ENCODE data around the gene LDLRAD4.

DNA sequence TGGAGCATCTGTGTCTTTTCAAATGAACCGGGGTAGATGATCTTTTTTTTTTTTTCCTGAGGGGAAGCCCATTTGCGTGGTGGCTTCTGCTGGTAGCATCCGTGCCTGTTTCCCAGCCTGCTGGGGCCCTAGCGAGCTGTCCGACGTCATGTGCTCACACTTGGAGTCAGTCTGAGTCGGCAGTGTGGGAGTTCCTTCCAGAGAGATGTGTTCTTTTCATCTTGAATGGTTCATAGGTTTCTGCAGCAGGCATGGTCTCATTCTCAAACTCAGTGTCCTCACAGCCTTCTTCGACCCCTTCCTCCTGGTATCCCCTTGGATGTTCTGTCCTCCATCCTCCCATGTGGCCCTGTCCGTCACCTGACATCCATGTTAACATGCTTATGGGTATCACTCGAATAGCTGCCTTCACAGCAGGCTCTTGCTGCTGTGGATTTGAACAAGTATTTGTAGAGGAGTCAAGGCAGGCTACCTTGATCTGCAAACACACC lies 51.0 kb downstream of the LDLRAD4 start:
- no peak for TF ChIP-seq POLR2A (IDR thresholded peaks at IDR 0.05)
- TF ChIP-seq, protein P1, sequence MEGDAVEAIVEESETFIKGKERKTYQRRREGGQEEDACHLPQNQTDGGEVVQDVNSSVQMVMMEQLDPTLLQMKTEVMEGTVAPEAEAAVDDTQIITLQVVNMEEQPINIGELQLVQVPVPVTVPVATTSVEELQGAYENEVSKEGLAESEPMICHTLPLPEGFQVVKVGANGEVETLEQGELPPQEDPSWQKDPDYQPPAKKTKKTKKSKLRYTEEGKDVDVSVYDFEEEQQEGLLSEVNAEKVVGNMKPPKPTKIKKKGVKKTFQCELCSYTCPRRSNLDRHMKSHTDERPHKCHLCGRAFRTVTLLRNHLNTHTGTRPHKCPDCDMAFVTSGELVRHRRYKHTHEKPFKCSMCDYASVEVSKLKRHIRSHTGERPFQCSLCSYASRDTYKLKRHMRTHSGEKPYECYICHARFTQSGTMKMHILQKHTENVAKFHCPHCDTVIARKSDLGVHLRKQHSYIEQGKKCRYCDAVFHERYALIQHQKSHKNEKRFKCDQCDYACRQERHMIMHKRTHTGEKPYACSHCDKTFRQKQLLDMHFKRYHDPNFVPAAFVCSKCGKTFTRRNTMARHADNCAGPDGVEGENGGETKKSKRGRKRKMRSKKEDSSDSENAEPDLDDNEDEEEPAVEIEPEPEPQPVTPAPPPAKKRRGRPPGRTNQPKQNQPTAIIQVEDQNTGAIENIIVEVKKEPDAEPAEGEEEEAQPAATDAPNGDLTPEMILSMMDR (IDR thresholded peaks at IDR 0.05): no peak
